K562 (cell line): ENCODE results near the gene KDELR3. TPM values are rescaled to one million over a fixed set of nuclear protein-coding genes. Genes with fewer than 3 reads are reported as not detected.

Experiments
- ATAC-seq: fragments of 200-7000 bp; cut with Tn5 transposase; 3 replicates; pipeline ENCODE4 v1.9.1; 2020; ENCODE audit warnings: moderate library complexity
- BruUV-seq: library from RNA; stranded (reverse); fragments of 400-500 nt; replicated peaks from 2 replicates; lab custom pipeline; 2021; lab: Mats Ljungman, UMichigan
- CTCF ChIA-PET: fragments of 300-600 bp; formaldehyde crosslinking; extraction: SDS; loops from one replicate; lab custom pipeline; 2021; ENCODE audit warnings: low intra/inter-chr PET ratio; lab: Yijun Ruan, JAX
- POLR2A ChIA-PET: fragments of 300-600, 350-650 bp; sonication (Branson Sonifier 250); formaldehyde crosslinking; extraction: SDS; loops from one replicate; lab custom pipeline; 2021; ENCODE audit warnings: antibody characterized with exemption, inconsistent platforms; lab: Yijun Ruan, JAX
- DNase-seq, 4 experiments: peaks; one replicate each; pipeline versions ENCODE4 v3.0.0 to v3.0.0-alpha.2; 2011 to 2018; ENCODE audit warnings: low spot score in 3 of 4, mixed read lengths in 3 of 4; ENCODE audit errors: extremely low read depth in 1 of 4
- FAIRE-seq: peaks from 2 replicates; lab custom pipeline; 2011; peaks lifted over from hg19 to GRCh38; lab: Jason Lieb, UNC
- H2AFZ ChIP-seq: 2 replicates; pipeline ENCODE4 v1.6.0; 2011; ENCODE audit warnings: low read depth, low read length, control low read depth, inconsistent platforms
- H3K27ac ChIP-seq: fragments of 200-600 bp; 3 replicates; pipeline ENCODE4 v1.8.0; 2011; ENCODE audit warnings: low read depth, mild to moderate bottlenecking, control low read depth, inconsistent platforms, low read length, moderate library complexity, mixed read lengths; ENCODE audit errors: extremely low read depth
- H3K27me3 ChIP-seq, 2 experiments: fragments of 300-600 bp in 1 of 2; 2 replicates in 1 of 2; 3 replicates in 1 of 2; pipeline versions ENCODE4 v1.6.0 to v1.8.0; 2011; ENCODE audit warnings: inconsistent platforms in 2 of 2, low read length in 2 of 2, mild to moderate bottlenecking in 1 of 2, mixed read lengths in 1 of 2, moderate library complexity in 1 of 2; ENCODE audit not compliant: control insufficient read depth in 2 of 2, insufficient read depth in 2 of 2
- H3K36me3 ChIP-seq: fragments of 300-600 bp; 3 replicates; pipeline ENCODE4 v1.8.0; 2011; ENCODE audit warnings: mild to moderate bottlenecking, low read length, inconsistent platforms; ENCODE audit not compliant: control insufficient read depth, insufficient read depth
- H3K4me1 ChIP-seq, 2 experiments: fragments of 200-600 bp in 1 of 2; replicated peaks in 1 of 2; 2 replicates in 1 of 2; 3 replicates in 1 of 2; pipeline versions ENCODE4 v1.5.1 to v1.8.0; 2011; ENCODE audit warnings: inconsistent platforms in 2 of 2, low read length in 2 of 2, mild to moderate bottlenecking in 1 of 2, mixed read lengths in 1 of 2, moderate library complexity in 1 of 2; ENCODE audit not compliant: control insufficient read depth in 2 of 2, insufficient read depth in 2 of 2
- H3K4me2 ChIP-seq: 2 replicates; pipeline ENCODE4 v1.6.1; 2011; ENCODE audit warnings: low read length, control low read depth, inconsistent platforms, mixed read lengths; ENCODE audit not compliant: insufficient read depth
- H3K4me3 ChIP-seq: fragments of 200-600 bp; sonication (generic), shearing (Covaris generic); 2 replicates; pipeline ENCODE4 v1.5.1; 2016; ENCODE audit warnings: control low read depth, inconsistent platforms
- H3K79me2 ChIP-seq: fragments of 200-600 bp; 3 replicates; pipeline ENCODE4 v1.8.0; 2011; ENCODE audit warnings: low read length, inconsistent platforms; ENCODE audit not compliant: control insufficient read depth, insufficient read depth
- H3K9ac ChIP-seq, 2 experiments: 2 replicates each; pipeline versions ENCODE4 v1.6.0 to v1.6.1; 2011; ENCODE audit warnings: low read depth in 2 of 2, low read length in 2 of 2, control low read depth in 1 of 2, inconsistent platforms in 1 of 2, mild to moderate bottlenecking in 1 of 2, mixed read lengths in 1 of 2; ENCODE audit not compliant: insufficient read depth in 1 of 2
- H3K9me1 ChIP-seq: one replicate; pipeline ENCODE4 v1.6.0; 2011; ENCODE audit warnings: inconsistent platforms, mild to moderate bottlenecking, low read length, moderate library complexity; ENCODE audit not compliant: control insufficient read depth, insufficient read depth
- H3K9me3 ChIP-seq: replicated peaks from 2 replicates; pipeline ENCODE4 v1.5.1; 2011; ENCODE audit warnings: low read depth, low read length, inconsistent platforms; ENCODE audit not compliant: control insufficient read depth, insufficient read depth
- H4K20me1 ChIP-seq: replicated peaks from 2 replicates; pipeline ENCODE4 v1.6.1; 2011; ENCODE audit warnings: low read length, inconsistent platforms, mixed read lengths; ENCODE audit not compliant: control insufficient read depth, insufficient read depth
- BCOR ChIP-seq: fragments of 450-650 bp; IDR thresholded peaks from 2 replicates; pipeline ENCODE4 v1.6.1; 2016
- CBX5 ChIP-seq: IDR thresholded peaks from 2 replicates; pipeline ENCODE4 v1.6.1; 2014; ENCODE audit warnings: low read depth, borderline replicate concordance
- MIER1 ChIP-seq: fragments of 450-650 bp; IDR thresholded peaks from 2 replicates; pipeline ENCODE4 v1.6.1; 2016; ENCODE audit warnings: antibody characterized with exemption, mild to moderate bottlenecking, low read depth
- NELFE ChIP-seq: IDR thresholded peaks from 2 replicates; pipeline ENCODE4 v1.6.1; 2011; ENCODE audit warnings: mild to moderate bottlenecking; ENCODE audit not compliant: insufficient read depth, insufficient read length
- WGBS: fragments of 100-300 bp; shearing (Covaris generic); methylation state at CpG from one replicate; pipeline ENCODE4 v1.1.6; 2016; ENCODE audit warnings: low coverage, mixed read lengths; ENCODE audit not compliant: insufficient coverage; ENCODE audit errors: missing lambda C conversion rate; 5-methylcytosine and 5-hydroxymethylcytosine counted together
- in situ Hi-C: fragments of 300-500 bp; cut with MboI; formaldehyde crosslinking; loops from 4 replicates; pipeline ENCODE4 v1.15.0; 2018; ENCODE audit warnings: inconsistent platforms, mixed read lengths
- intact Hi-C: fragments of 100-400 bp; cut with micrococcal nuclease; formaldehyde crosslinking; loops from 2 replicates; pipeline ENCODE4 v1.14.2; 2022
- polyA plus RNA-seq, 8 experiments: library from polyadenylated mRNA; depleted of rRNA in 4 of 8; stranded (reverse) in 5 of 8; unstranded in 3 of 8; fragments of >200 nt; fragmentation: Nextera tagmentation in 2 of 8; fragmentation: Illumina TruSeq in 1 of 8; extraction: Ambion mirVana in 2 of 8; extraction: Trizol in 1 of 8; gene quantifications; 2 replicates each; pipeline versions ENCODE4 v1.2.1 to v1.2.3, GENCODE V29; 2011 to 2014; ENCODE audit warnings: inconsistent platforms in 1 of 8, missing spikeins in 1 of 8
- total RNA-seq, 7 experiments: library from RNA; depleted of rRNA in 6 of 7; stranded (reverse); fragments of >200 nt in 6 of 7; fragmentation: Illumina TruSeq in 2 of 7; extraction: Trizol in 2 of 7; gene quantifications; 2 replicates each; pipeline versions ENCODE4 v1.2.1 to v1.2.3, GENCODE V29; 2011 to 2021; ENCODE audit warnings: low replicate concordance in 1 of 7

KDELR3 gene
- total and polyA plus RNA-seq, 9 of the 15 experiments (the other 6 are each of a cell fraction or from before 2014, with no cell fraction given), result 7.1 to 44.8 (median 9.6) TPM

DNA sequence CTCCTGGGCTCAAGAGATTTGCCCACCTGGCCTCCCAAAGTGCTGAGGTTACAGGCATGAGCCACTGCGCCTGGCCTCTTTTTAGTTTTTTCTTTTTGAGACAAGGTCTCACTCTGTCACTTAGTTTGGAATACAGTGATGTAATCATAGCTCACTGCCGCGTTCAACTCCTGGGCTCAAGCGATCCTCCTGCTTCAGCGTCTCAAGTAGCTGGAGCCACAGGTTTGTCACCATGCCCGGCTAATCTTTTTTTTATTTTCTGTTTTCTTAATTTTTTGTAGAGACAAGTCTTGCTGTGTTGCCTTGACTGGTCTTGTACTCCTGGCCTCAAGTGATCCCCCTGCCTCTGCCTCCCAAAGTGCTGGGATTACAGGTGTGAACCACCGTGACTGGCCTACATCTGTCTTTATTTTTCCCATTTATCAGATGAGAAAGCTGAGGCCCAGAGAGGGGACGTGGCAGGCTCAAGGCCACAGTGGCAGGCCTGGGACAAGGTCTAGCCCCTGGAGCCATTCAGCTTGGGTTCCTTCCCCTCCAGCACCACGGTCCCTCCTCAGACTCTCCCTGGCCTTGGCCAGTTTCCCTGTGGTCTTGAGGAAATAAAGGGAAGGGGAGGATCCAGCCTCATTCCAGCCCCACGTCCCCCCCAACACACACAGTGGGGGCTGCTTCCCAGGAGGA is 2.8 kb upstream of the KDELR3 start:
- no peak for DNase-seq
- H3K79me2 ChIP-seq, result peaks cover 5% of the 10 kb centered on the region
- no peaks in the 10 kb centered on the region for H3K36me3 ChIP-seq
- no peaks in the 10 kb centered on the region for H3K27me3 ChIP-seq
- H3K4me1 ChIP-seq, result peaks cover 22 to 53% of the 10 kb centered on the region in 2 experiments; a peak in 4 of 5 replicates
- H3K27ac ChIP-seq, result no peak overlapping the region
- TF ChIP-seq MIER1, result no peak
- TF ChIP-seq NELFE, result no peak
- TF ChIP-seq CBX5, result no peak
- 0 out of 2 replicates have a peak, but pooled peaks have one; percentile 32 for TF ChIP-seq BCOR
- TF ChIP-seq, all 486 proteins: peak for 1
- Histone ChIP-seq H3K4me2 (no peak overlapping the region), H3K4me3 (no peak overlapping the region), H3K9me1 (no peaks in the 10 kb centered on the region), H3K9me3 (no peaks in the 10 kb centered on the region), H3K9ac (no peak overlapping the region), H4K20me1 (no peaks in the 10 kb centered on the region), H2AFZ (no peak overlapping the region)
- BruUV-seq, result no TSS peak
- WGBS, result 52% methylated on average over 10 of the region's 10 CpGs
- in situ Hi-C loops, result no loop called here
- intact Hi-C loops, result no loop called here
- ChIA-PET POLR2A (interaction anchor here (3.0 kb wide), 1 partner anchor 13 kb away, joined by 11 read pairs; no protein-coding TSS in a partner anchor), CTCF (no interaction called here)
- ATAC-seq (no peak), FAIRE-seq (no peak)
